Measurements from ENCODE around the gene NPEPPS. TPM values are rescaled to one million over a fixed set of nuclear protein-coding genes. Genes with fewer than 3 reads are reported as not detected.

Gene NPEPPS
- total and polyA plus RNA-seq, 2 of the 13 experiments (the other 11 are each of a cell fraction or from before 2014, with no cell fraction given) = 53.5 to 127 TPM

GRCh38 chr17:47670064-47670463 lies 139.2 kb downstream of the NPEPPS start:
- Histone ChIP-seq H3K79me2 (ENCODE audit: insufficient read depth, low read length) (no peaks in the 10 kb centered on the region), H3K4me3 (replicated peaks in 1 of 3; ENCODE audit: insufficient read depth in 1 of 3, low read depth in 2 of 3, low read length in 3 of 3) (no peak overlapping the region), H2AFZ (ENCODE audit: low read length) (no peak overlapping the region), H3K4me1 (ENCODE audit: insufficient read depth, low read length) (no peaks in the 10 kb centered on the region), H3K27me3 (ENCODE audit: control insufficient read depth in 1 of 2, insufficient read depth in 2 of 2, low read length in 2 of 2) (no peaks in the 10 kb centered on the region), H3K9me3 (ENCODE audit: low read length) (no peaks in the 10 kb centered on the region), H3K27ac (ENCODE audit: extremely low read length, insufficient read depth, low read length) (no peak overlapping the region), H4K20me1 (ENCODE audit: insufficient read depth, low read length) (peaks cover 1% of the 10 kb centered on the region; the same call in 1 of the 2 replicates), H3K36me3 (replicated peaks in 1 of 2; ENCODE audit: control insufficient read depth in 1 of 2, insufficient read depth in 2 of 2, low read length in 2 of 2) (peaks cover 41 to 92% of the 10 kb centered on the region in 2 experiments), H3K9ac (ENCODE audit: insufficient read depth, low read depth, low read length) (no peak overlapping the region), H3K4me2 (ENCODE audit: low read depth, low read length) (no peak overlapping the region)
- WGBS (ENCODE audit: low lambda C conversion rate) = 81% methylated on average over 1 of the region's 1 CpG
- ChIA-PET POLR2A (no interaction called here), CTCF (ENCODE audit: low intra/inter-chr PET ratio, low total read pairs) (no interaction called here)
- no TSS peak for BruUV-seq (replicated peaks)
- DNase-seq (ENCODE audit: low spot score) = no peak
- no peak for ATAC-seq
- peak; percentile 73 to 83 for TF ChIP-seq MAFK (conservative IDR thresholded peaks at IDR 0.05 in 1 of 2, IDR thresholded peaks at IDR 0.05 in 1 of 2; ENCODE audit: low read length in 2 of 2)
- no peak for TF ChIP-seq JUND (CRISPR knock-in tag; IDR thresholded peaks at IDR 0.05)
- peak; percentile 72 for TF ChIP-seq MAFF (IDR thresholded peaks at IDR 0.05; ENCODE audit: low read depth, low read length)
- TF ChIP-seq, protein P1, sequence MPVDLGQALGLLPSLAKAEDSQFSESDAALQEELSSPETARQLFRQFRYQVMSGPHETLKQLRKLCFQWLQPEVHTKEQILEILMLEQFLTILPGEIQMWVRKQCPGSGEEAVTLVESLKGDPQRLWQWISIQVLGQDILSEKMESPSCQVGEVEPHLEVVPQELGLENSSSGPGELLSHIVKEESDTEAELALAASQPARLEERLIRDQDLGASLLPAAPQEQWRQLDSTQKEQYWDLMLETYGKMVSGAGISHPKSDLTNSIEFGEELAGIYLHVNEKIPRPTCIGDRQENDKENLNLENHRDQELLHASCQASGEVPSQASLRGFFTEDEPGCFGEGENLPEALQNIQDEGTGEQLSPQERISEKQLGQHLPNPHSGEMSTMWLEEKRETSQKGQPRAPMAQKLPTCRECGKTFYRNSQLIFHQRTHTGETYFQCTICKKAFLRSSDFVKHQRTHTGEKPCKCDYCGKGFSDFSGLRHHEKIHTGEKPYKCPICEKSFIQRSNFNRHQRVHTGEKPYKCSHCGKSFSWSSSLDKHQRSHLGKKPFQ (CRISPR knock-in tag; IDR thresholded peaks at IDR 0.05; ENCODE audit: insufficient replicate concordance) = no peak
- intact Hi-C loops (cut with micrococcal nuclease; ENCODE audit: unreplicated experiment) (no loop called here), in situ Hi-C loops (cut with HindIII; ENCODE audit: extremely low pct_ligation_motif_present, low pct_unique_long_range_greater_than_20kb) (no loop called here)
- no peak for FAIRE-seq

Small RNA genes within 50 kb of the gene (small RNA-seq; reads per million reads assigned to genes)
- gene RF00019 (ENCODE audit: insufficient read depth in 2 of 3, insufficient read length in 3 of 3, low read depth in 2 of 3, low replicate concordance in 1 of 3) = 0 reads per million in 3 experiments

Other genes with a start within 250 kb of the NPEPPS start
- 0.71 and 0.73 TPM in 2 replicates for gene EFCAB13, start 207.2 kb upstream of the NPEPPS start, total RNA-seq (2016; rRNA removed; fragmentation: Illumina TruSeq; extraction: Trizol)
- 0.22 and 0.57 TPM in 2 replicates for gene EFCAB13, start 207.2 kb upstream of the NPEPPS start, polyA plus RNA-seq (2011; rRNA removed)
- gene KPNB1, start 118.8 kb downstream of the NPEPPS start, total RNA-seq (2016; rRNA removed; fragmentation: Illumina TruSeq; extraction: Trizol) = 424 and 443 TPM in 2 replicates
- gene KPNB1, start 118.8 kb downstream of the NPEPPS start, polyA plus RNA-seq (2011; rRNA removed) = 164 and 169 TPM in 2 replicates
- 2.6 and 3.0 TPM in 2 replicates for gene TBKBP1, start 163.1 kb downstream of the NPEPPS start, total RNA-seq (2016; rRNA removed; fragmentation: Illumina TruSeq; extraction: Trizol)
- 7.0 and 10.9 TPM in 2 replicates for gene TBKBP1, start 163.1 kb downstream of the NPEPPS start, polyA plus RNA-seq (2011; rRNA removed)
- not detected in 2 replicates for gene TBX21, start 202.1 kb downstream of the NPEPPS start, total RNA-seq (2016; rRNA removed; fragmentation: Illumina TruSeq; extraction: Trizol)
- gene TBX21, start 202.1 kb downstream of the NPEPPS start, polyA plus RNA-seq (2011; rRNA removed) = not detected in 2 replicates